HT-29 (cell line): ENCODE measurements around the gene BBS7. TPM values are rescaled to one million over a fixed set of nuclear protein-coding genes. Genes with fewer than 3 reads are reported as not detected.

Experiments
- DNase-seq: peaks from one replicate; pipeline ENCODE4 v3.0.0-alpha.2; 2015; ENCODE audit warnings: low spot score
- total RNA-seq: library from RNA; depleted of rRNA; stranded (reverse); fragments of >200 nt; shearing (Covaris generic); gene quantifications from 2 replicates; pipeline ENCODE4 v1.2.3, GENCODE V29; 2014; rRNA removed

The BBS7 gene
- total RNA-seq, 1 experiment from 2014 or later, result 7.6 TPM

- DNase-seq, result no peak
Measured at GRCh38 chr4:121791481-121791880, 78.8 kb downstream of the BBS7 start.

DNA sequence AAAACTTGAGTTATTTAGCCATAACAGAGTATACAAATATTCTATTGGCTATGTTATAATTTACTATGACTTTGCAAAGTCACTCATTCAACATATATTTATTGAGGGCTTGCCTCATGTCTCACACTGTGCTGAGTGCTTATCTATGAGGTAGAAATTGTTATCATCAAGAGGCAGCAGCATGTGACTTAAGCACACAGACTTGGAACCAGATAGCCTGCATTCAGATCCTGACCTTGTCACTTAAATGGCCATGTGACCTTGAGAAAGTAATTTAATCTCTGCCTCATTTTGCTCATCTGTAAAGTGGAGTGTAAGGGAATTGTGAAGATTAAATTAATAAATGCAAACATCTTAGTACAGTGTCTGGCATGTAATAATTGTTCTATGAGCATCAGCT is 79.3 kb downstream of the BBS7 start:
- DNase-seq, result no peak

GRCh38 chr4:121789960-121790829 is 80.1 kb downstream of the BBS7 start:
- DNase-seq, result no peak

- no peak for DNase-seq
Measured at GRCh38 chr4:121789455-121789854, 80.8 kb downstream of the BBS7 start.

DNA sequence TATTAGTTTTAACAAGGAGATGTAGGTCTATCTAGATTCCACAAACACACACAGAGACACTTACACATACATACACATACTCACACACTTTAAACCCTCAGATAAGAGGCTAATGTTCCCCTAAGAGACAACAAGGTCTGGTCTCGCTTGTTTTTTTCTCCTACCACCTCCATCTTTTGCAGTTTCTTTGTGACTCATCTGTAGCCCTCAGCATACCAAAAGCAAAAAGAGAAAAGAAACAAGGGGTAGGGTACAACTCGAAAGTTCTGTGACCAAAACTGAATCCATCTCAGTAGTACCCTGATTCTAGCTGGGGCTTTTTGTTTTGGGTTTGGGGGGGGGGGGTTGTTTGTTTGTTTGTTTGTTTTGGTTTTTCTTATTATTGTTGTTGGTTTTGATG is 81.4 kb downstream of the BBS7 start:
- no peak for DNase-seq

DNA sequence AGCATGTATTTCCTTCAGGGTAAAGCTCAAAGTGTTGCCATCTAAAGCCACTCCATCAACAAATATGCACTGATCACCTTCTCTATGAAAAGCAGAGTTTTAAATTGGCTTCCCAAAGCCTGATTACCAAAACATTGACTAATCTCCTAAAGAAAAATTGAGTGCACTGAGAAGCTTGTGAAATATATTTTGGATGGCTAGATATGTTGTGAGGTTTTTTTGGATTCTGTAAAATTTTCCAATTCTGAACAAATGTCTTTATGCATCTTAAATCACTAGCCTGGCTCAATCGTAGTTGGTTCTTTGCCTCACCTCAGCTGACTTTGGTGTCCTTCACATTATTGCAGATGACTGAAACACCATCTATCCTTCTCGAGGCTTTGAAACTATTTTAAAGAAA is 84.1 kb downstream of the BBS7 start:
- no peak for DNase-seq

GRCh38 chr4:121785479-121785878 is 84.8 kb downstream of the BBS7 start:
- no peak for DNase-seq

DNA sequence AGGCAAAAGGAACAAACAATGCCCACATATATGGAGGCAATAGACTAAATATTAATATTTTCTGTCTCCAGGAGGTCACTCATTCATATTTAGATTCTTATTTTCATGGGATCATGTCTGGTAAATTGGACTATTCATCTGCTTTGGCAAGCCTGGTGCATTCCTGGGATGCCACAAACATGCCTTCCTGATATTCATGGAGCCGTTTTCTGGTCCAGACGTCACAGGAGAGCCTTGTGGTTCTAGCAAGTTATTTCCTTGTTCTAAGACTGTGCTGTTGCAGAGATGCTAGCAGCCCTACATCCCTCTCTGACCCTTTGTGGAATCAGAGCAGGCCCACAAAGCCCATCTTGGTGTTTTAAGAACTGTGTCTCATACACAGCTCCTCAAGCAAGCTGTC is 85.3 kb downstream of the BBS7 start:
- no peak for DNase-seq

- DNase-seq, result no peak
Measured at GRCh38 chr4:121784401-121784800, 85.9 kb downstream of the BBS7 start.

GRCh38 chr4:121783210-121783609 is 87.1 kb downstream of the BBS7 start:
- no peak for DNase-seq

DNA sequence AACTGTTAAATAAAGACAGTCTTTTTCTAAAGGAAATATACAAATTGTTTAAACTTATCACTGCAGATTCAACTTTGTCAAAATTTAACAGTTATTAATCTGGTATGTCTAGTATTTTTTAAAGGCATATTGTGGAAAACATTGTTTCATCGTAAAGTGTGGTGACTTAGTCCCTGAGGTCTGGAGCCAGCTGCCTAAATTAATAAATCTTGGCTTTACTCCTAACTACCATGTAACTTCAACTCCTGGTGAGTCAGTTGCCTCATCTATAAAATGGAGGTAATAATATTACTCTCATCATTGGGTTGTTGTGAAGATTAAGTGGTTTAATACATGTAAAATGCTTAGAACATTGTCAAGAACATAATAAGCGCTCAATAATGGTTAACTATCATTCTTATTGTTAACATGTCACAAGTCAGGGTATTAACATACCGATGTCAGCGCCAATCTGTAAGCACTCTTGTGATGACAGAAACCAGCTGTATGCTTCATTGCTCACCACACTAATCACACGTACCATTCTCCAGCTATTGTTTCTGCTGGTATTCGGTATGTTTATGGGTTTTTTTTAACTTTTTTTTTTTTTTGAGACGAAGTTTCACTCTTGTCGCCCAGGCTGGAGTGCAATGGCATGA is 91.2 kb downstream of the BBS7 start:
- DNase-seq, result no peak

DNA sequence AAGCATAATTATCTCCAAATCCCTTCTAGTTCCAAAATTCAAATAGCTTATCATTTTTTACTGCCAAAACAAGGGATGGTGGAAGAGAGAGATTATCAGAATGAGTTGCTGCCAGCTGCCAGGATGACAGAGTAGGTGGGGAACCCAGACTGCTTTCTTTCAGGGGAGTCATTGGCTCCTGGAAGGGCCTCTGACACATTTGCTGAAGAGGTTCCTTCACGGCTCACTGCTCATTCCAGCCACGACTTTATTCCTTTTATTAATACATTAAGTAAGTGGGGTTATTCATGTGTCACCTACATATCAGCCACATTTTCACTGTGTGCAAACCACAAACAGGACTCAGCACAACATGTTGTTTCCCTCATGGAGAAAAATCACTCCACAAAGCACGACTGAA is 92.6 kb downstream of the BBS7 start:
- no peak for DNase-seq

DNA sequence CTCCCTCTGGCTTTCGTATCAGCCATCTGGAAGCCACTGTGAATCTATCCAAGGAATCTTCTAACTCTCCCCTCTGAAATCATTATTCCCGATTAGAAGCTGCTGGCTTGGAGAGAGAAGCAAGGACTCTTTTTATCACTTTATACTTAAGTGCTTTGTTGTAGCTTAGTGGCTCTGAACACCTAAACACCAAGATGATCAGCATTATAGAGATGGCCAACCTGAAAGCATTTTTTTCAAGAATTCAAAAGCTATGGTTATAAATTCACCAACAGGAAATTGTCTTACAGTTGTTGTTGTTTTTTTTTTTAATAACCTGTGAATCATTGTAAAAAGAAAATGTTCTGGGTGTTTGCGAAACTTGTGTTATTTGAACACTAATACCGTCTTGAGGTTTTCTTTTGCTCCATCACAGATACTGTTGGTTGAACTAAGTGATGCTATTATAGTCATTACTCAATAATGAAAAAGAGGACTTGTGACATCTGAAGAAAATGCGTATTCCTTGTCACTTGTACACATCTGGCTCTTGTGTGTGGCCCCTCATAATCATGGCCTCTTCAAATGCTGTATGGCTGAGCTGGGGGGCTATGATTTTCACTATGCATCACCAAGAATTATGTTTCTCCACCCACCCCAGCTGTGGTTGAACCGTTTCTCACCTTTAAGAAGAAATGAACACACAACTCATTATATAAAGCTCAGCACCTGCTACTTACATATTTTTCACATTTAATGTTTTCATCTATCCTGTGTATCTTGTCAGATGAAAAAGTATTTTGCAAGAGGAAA is 93.5 kb downstream of the BBS7 start:
- no peak for DNase-seq

Other genes with a start within 250 kb of the BBS7 start
- 107 and 124 TPM in 2 replicates for gene ANXA5, start 173.5 kb downstream of the BBS7 start, total RNA-seq
- gene SMIM43, start 105.3 kb downstream of the BBS7 start, total RNA-seq, result not detected in 2 replicates
- 19.0 and 24.6 TPM in 2 replicates for gene EXOSC9, start 69.2 kb downstream of the BBS7 start, total RNA-seq
- gene CCNA2, start 46.6 kb downstream of the BBS7 start, total RNA-seq, result 90.9 and 94.6 TPM in 2 replicates
- gene TRPC3, start 81.6 kb upstream of the BBS7 start, total RNA-seq, result not detected in 2 replicates